Ramos (cell line): Measurements from ENCODE around the gene CD8B2.
"Not testable (repeated sequence)": the region's sequence is repeated elsewhere in the genome, so short reads cannot be mapped to it uniquely, and the experiment has no call there.

Source experiments
- in situ Hi-C: fragments of 300-500 bp; cut with MboI; formaldehyde crosslinking; loops from one replicate; pipeline ENCODE4 v1.14.3; 2022; ENCODE audit warnings: low sequenced_read_pairs; ENCODE audit not compliant: unreplicated experiment

Gene CD8B2

DNA sequence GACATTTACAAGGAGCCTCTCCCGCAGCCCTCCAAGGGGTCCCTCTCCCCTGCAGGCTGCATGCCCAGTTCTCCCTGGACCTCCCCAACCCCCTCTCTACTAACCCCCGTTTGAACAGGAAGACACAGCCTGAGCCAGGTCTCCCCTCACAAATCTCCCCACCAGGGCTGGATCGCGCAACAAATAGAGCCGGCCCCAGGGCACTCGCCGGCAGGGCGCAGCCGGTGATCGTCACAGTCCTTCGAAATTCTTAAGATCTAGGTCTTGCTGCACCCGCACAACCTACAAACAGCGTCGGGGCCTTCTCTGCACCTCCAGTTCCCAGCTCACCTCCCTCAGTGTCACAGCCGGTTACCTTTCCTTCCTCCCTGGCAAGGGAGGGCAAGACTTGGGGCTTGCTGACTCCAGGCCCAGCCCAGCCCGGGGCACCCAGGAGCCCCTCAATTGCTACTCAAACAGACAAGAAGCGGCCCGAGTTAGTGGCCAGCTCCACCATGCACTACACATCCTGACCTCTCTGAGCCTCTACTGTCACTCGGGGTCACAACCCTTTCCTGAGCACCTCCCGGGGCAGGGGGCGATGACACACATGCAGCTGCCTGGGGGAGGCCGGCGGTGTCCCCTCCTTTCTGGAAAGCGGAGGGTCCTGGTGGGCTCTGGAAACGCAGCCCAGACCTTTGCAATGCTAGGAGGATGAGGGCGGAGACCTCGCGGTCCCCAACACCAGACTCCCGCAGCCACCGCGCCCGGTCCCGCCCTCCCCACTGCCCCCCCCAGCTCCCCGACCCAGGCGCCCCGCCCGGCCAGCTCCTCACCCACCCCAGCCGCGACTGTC lies at the start of gene CD8B2:
Gene CD8B2 (plus strand): TSS at position 814 of the 835 bp plus-strand sequence. CDS start 63 bp downstream, outside the sequence.
- in situ Hi-C loops: not testable (repeated sequence)

DNA sequence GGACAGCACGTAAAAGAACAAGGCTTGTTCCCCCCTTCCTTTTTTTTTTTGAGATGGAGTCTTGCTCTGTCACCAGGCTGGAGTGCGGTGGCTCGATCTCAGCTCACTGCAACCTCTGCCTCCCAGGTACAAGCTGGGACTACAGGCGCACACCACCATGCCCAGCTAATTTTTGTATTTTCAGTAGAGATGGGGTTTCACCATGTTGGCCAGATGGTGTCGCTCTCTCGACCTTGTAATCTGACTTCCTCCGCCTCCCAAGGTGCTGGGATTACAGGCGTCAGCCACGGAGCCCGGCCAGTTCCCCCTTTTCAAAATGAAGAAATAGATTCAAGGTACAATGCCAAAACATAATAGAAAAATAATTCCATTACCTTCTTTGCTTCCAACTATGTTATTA lies 25.3 kb upstream of the CD8B2 start:
- in situ Hi-C loops: not testable (repeated sequence)

DNA sequence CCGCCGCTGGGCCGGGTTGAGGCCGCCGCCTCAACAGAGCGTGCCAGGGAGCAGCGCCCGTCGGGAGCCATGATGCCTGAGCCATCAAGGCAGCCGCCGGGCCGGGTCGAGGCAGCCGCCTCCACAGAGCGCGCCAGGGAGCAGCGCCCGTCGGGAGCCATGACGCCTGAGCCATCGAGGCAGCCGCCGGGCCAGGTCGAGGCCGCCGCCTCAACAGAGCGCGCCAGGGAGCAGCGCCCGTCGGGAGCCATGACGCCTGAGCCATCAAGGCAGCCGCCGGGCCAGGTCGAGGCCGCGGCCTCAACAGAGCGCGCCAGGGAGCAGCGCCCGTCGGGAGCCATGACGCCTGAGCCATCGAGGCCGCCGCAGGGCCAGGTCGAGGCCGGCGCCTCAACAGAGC lies 19.6 kb upstream of the CD8B2 start:
- in situ Hi-C loops: not testable (repeated sequence)

DNA sequence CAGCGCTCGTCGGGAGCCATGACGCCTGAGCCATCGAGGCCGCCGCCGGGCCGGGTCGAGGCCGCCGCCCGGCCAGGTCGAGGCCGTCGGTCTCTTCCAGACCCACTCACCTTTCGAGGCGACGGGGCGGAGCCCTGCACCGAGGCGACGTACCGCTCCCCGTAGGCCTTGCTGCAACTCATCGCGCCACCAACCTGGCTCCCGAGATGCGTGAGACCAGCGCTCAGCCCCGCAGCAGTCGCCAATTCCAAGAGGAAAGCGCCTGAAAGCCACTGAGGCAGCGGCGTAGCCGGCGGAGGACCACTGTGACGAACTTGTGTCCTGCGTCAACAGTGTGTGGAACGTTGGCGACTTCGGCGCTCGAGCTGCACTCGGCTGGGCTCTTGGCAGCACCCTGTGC lies 19.1 kb upstream of the CD8B2 start, which contains the start of gene RGPD3:
Gene RGPD3 (minus strand): TSS at position 307 of the 400 bp plus-strand sequence. CDS start 125 bp downstream, at position 182.
- in situ Hi-C loops: not testable (repeated sequence)

DNA sequence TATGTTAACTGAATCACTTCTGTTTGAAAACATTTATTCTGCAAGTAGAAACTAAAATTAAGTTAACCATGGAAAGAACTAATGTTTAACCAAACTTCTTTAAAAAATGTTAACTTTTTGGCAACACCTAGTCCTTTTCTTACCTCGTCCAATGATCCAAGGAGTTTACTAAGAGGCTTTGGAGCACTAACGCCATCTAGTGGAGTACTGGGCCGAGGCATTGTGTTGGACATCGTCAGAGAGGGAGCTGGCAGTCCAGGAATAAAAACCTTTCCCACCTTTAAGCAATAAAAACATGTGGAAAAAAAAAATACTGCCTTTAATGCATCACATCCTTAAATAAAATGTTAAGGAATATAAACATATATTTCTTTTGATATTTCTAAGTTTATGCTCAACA lies 16.5 kb upstream of the CD8B2 start:
- in situ Hi-C loops: not testable (repeated sequence)

DNA sequence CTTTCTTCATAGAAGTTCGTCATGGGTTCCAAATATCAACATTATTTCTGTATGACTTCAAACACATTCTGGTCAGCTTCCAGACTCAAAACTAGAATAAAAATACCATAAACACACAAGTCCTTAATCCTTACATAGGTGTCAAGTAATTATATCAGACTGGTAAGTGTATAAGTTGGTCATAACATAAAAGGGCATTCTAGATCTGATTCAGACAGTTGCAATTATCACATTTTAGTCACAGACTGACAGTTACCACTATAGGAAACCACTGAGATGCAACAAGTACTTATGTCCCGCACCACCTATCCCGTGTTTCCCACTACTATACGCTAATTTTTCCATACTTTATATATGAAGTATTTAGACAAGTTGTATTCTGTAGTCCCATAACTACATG lies 9.5 kb upstream of the CD8B2 start:
- in situ Hi-C loops: not testable (repeated sequence)

DNA sequence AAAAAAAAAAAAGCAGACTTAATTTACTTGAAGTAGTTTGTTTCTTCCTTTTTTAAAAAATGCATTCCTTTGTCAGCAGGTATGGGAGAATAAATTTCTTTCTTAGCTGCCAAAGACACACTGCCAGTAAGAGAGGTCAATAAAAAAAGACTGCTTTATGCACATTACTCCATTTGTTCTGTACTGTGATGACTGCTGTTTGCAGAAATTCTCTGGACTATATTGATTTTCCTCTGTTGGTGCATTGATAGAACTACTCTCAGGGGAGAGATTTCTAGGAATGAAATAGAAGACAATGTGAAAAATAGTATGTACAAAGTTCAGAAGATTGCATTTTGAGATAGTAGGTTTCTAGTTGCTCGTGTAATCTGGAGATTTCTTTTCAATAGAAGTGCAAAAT lies 7.6 kb upstream of the CD8B2 start:
- in situ Hi-C loops: not testable (repeated sequence)

DNA sequence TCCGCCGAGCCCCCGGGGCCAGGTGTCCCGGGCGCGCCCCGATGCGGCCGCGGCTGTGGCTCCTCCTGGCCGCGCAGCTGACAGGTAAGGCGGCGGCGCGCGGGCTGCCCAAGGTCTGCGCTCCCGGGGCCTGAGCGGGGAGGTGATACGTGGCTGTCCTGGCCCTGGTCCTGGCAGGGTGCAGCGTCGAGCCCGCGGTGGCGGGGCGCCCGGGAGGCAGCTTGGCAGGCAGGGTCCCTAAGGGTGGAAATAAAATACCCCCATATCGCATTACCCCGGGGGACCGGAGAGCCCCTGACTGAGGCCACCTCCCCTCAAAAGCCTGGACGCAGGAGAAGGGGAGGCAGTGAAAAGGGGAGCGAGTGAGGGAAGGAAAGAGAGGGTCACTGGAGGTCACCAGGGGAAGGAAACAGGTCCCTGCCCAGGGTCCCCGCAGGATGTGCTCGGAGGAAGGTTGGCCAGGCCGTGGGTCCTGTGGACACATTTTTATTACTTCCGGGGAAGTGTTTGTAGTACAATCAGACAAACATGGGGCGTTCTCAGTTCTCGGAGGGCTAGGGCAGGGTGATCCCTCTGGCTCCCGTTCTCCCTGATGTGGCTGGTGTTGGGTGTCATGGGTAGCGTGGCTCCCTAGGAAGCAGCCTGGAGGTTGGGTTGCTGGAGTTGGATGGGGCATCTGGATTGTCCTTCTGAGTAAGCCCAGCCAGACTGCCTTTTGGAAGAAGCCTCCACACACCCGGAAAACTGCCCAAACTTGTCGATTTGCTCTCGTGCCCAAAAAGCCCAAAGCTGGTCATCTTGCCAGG lies 425 bp downstream of the CD8B2 start:
- in situ Hi-C loops: not testable (repeated sequence)

DNA sequence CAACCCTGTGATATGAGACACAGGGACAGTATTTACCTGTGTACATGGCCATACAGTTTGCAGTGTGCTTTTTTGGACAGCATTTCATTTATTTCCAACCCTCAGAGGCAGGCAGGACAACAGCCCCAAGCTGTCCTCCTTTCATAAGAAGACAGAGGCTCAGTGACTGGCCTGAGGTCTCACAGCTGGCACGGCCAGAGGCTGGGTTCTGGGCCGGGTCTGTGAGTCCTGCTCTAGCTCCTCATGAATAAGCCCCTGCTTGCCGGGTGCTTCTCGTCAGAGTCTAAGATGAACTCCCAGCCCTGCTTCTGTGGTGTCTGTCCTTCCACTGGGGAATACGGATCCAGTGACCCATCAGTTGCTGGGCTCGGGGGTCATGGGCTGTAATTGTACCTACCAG lies 2.5 kb downstream of the CD8B2 start:
- in situ Hi-C loops: not testable (repeated sequence)

DNA sequence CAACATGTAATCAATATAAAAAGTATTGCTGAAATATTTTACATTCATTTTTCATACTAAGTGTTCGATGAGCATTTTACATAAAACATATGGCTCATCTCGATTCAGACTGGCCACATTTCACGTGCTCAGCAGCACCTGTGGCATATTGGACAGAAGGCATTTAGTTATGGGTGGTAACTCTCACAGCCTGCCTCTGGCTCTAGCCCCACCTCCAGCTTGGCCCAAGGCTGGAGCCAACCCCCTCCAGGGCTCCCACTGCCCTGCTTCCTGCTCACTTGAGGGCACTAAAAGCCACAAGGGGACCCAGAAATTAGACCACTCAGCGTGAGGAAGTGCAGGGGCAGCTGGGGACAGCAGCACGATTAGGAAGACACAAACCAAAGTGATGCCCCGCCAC lies 5.2 kb downstream of the CD8B2 start:
- in situ Hi-C loops: not testable (repeated sequence)

DNA sequence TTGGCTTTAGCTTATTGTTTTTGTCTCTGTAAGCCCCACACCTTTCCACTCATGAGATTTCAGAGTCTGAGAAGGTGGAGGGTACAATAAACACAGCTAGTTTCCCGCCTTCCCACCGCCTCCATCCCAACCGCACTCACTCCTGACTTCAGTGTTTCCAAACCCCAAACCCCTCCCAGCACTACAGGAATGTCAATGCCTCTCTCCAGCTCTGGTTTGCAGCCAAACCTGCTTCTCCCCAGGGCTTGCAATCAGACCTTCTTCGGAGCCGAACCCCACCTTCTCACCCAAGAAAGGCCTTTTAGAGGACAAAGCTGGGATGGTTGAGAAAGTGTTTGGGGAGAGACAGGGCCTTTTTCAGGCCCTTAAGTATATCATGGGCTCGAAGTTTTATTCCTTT lies 5.7 kb downstream of the CD8B2 start:
- in situ Hi-C loops: not testable (repeated sequence)

DNA sequence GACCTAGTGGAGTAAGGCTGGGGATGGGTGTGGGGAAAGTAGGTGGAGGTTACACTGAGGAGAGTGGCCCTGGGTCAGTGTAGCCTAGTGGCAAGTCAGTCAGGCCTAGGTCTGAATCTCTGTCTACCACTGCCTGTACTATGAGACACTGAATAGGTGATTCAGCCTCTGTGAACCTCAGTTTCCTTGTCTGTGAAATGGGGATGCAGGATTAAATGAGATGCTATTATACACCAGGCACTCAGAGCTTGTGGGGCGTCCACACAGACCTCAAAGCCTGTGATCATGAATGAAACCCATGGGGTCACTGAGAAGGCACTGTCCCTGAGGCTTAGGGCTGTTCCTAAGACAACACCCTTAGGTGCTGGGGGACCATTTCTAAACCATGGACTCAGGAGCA lies 11.4 kb downstream of the CD8B2 start:
- in situ Hi-C loops: not testable (repeated sequence)

DNA sequence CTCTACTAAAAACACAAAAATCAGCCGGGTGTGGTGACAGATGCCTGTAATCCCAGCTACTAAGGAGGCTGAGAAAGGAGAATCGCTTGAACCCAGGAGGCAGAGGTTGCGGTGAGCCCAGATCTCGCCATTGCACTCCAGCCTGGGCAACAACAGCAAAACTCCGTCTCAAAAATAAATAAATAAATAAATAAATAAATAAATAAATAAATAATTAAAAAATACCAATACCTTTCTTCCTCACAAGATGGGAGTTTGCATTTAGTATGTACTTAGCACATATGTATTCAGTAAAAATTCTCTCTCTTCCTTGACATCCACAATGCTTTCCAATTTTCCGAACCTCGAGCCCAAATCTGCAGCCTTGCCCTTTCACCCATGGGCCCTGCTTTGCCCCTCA lies 13.2 kb downstream of the CD8B2 start:
- in situ Hi-C loops: not testable (repeated sequence)

DNA sequence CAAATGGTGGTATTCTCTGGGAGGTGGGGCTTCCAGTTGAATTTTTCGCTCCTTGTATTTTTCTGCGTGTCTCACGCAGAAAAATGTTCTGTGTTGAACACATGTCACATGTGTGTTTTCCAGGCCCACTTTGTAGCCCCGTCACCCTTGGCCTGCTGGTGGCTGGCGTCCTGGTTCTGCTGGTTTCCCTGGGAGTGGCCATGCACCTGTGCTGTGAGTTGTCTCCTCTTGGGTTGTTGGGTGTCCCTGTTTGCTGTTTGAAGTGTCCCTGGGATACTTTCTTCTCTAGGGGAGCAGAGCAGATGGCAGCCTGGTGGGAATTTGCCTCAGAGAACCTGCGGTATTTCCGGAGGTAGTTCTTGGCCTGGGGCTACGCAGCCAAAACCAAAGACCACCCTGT lies 15.2 kb downstream of the CD8B2 start:
- in situ Hi-C loops: not testable (repeated sequence)

DNA sequence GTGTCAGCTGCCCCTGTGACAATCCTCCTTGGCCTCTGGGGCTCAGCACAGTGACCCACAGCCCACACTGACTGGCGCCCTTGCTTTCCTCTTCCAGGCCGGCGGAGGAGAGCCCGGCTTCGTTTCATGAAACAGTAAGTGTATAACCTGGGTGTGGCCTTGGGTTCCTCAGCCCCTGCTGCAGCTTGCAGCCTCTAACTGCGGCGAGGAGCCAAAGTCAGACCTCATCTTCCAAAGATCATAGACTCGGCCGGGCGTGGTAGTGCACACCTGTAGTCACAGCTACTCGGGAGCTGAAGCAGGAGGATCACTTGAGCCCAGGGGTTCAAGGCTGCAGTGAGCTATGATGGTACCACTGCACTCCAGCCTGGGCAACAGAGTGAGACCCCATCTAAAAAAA lies 17.0 kb downstream of the CD8B2 start:
- in situ Hi-C loops: not testable (repeated sequence)

DNA sequence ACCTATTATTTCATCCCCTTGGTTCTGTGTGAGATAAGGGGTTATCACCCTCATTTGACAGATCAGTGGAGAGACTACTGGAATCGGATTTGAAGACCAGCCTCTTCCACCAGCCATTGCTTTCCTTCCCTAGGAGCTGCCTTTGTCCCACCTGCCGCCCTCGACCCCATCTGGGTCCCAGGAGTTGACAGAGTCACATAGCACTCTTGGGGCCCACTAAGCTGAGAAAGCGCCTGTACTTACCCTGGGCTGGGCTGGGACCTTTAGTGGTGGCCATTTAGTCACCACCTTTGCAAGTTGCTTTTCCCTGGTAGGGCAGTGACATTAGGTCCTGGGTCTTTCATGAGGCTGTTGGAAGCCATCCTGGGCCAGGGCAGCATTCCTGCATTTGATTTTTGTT lies 17.6 kb downstream of the CD8B2 start:
- in situ Hi-C loops: not testable (repeated sequence)

DNA sequence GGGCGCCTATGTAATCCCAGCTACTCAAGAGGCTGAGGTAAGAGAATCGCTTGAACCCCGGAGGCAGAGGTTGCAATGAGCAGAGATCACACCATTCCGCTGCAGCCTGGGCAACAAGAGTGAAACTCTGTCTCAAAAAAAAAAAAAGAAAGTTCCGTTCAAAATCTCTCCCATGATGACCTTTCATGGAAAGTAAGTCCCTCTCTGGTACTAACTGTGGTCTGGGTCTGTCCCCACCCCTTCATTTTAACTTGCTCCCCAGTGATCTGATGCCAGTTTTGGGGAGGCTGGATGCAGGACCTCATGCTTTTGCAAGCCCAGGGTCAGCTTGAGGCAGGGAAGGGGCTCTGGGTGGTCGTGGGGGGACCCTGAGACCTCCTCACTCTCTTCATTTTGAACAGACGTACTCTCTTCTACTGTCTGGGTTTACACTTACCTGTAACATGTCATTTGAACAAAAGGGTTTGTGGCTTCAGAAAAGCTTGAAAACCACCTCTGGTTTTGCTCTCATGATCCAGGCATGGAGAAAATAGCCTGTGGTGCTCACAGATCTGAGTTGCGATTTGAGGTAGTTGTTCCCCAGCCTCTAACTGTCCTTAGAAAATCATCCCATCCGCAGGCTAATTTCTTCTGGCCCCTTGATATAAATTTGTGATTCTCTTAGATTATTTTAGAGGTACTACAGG lies 19.0 kb downstream of the CD8B2 start:
- in situ Hi-C loops: not testable (repeated sequence)

DNA sequence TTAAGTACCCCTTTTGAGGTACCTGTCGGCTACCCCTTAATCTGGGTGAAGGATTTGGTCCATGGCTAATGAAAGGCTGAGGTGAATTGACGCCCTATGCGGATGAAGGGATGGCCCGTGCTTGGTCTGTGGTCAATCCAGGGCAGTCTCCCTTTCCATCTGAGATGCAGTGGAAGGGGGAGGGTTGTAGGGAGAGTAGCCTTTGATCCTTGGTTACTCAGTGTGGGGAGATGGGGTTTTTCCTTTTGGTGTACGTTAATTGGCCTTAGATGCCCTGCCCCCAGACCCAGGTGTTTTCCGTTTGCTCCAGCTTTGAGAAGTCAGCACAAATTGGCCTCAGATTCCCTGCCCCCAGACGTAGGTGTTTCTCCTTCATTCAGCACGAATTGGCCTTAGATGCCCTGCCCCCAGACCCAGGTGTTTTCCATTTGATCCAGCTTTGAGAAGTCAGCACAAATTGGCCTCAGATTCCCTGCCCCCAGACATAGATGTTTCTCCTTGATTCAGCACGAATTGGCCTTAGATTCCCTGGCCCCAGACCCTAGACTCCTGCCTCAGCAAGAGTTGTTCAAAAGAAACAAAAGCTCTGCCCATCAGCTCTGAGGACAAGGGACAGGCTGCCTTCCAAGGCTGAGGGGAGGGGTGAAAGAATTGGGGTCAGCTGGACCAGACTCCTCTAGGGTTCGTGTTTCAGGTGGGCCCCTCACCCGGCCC lies 21.7 kb downstream of the CD8B2 start:
- in situ Hi-C loops: not testable (repeated sequence)

DNA sequence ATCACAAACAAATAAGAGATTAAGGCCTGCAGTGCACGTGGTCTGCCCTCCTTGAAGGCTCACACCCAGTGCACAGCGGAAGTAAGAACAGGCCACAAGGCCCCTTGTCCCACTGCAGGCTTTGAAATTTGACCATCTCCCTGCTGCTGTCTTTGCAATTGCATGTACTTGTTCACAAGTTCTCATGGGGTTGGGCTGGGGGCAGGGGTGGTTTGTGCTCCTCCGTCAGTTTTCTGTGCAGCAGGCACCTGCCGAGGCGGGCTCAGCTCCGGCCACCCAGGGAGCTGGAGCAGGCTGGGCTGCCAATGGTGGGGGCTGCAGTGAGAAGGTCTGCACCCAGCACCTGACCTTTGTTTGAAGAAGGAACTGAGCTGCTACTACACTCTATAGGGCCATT lies 22.2 kb downstream of the CD8B2 start:
- in situ Hi-C loops: not testable (repeated sequence)

DNA sequence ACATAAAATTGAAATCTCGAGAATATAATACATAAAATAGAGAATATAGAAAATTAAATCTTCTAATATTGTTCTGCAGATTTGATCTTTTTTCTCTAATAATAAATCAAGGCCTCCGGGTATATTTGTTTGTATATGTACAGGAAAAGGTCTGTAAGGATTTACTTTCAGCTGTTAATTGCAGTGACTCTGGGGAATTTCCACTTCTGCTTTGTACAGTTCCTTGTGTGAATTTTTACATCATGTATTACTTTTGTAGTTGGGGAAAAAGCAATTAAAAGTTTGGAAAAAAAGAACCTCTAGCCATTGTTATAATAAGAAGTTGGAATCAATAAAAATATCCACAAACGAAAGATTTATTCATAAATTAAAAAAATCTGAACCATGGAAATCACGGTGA lies 23.6 kb downstream of the CD8B2 start:
- in situ Hi-C loops: not testable (repeated sequence)
